Right lobe of liver (tissue), 4 donors: ENCODE results near the gene SLC9A6.

ENCODE experiments used
- CTCF ChIP-seq, 4 donors: fragments of 200-600 bp in 3 of 4; fragments of 450-650 bp in 1 of 4; IDR thresholded peaks; one replicate each; pipeline versions ENCODE4 v1.5.1 to v1.8.0; 2016 to 2022; ENCODE audit warnings: antibody characterized with exemption in 4 of 4, mild to moderate bottlenecking in 2 of 4
- POLR2A ChIP-seq: fragments of 450-650 bp; IDR thresholded peaks from one replicate; pipeline ENCODE4 v1.6.1; 2017; ENCODE audit warnings: antibody characterized with exemption, mild to moderate bottlenecking
- donor health status: DM: no; HTN: no; CAD: no.
- donor health status: DM: no; HTN: no; CAD: no.
- donor health status: DM: no; HTN: yes; CAD: no.

GRCh38 chrX:136034668-136035067 is 49.4 kb downstream of the SLC9A6 start:
- TF ChIP-seq CTCF (IDR thresholded peaks at IDR 0.05) (no peak), POLR2A (no peak)
